Calu3 (cell line): ENCODE data around the gene DUSP10. TPM values are rescaled to one million over a fixed set of nuclear protein-coding genes. Genes with fewer than 3 reads are reported as not detected.

Experiments used
- BruUV-seq: library from RNA; stranded (reverse); fragments of 400-500 nt; replicated peaks from 2 replicates; lab custom pipeline; 2021; lab: Mats Ljungman, UMichigan
- CTCF ChIA-PET: fragments of 300-600 bp; sonication (Branson Sonifier 250); formaldehyde crosslinking; loops from one replicate; lab custom pipeline; 2022; ENCODE audit warnings: antibody characterized with exemption; lab: Charles Lee
- DNase-seq: peaks from one replicate; pipeline ENCODE4 v3.0.0; 2022
- H3K27ac Mint-ChIP-seq: one replicate; pipeline ENCODE4 v1.8.0; 2022; ENCODE audit warnings: mixed read lengths; ENCODE audit not compliant: unreplicated experiment
- H3K27me3 Mint-ChIP-seq: one replicate; pipeline ENCODE4 v1.8.0; 2022; ENCODE audit warnings: mixed read lengths; ENCODE audit not compliant: unreplicated experiment
- H3K36me3 Mint-ChIP-seq: one replicate; pipeline ENCODE4 v1.8.0; 2022; ENCODE audit warnings: mild to moderate bottlenecking, moderate library complexity, mixed read lengths; ENCODE audit not compliant: insufficient read depth, unreplicated experiment
- H3K4me1 Mint-ChIP-seq: one replicate; pipeline ENCODE4 v1.8.0; 2022; ENCODE audit warnings: mild to moderate bottlenecking, low read depth, mixed read lengths; ENCODE audit not compliant: unreplicated experiment
- H3K4me3 Mint-ChIP-seq: one replicate; pipeline ENCODE4 v1.8.0; 2022; ENCODE audit warnings: mild to moderate bottlenecking, low read depth, moderate library complexity, mixed read lengths; ENCODE audit not compliant: unreplicated experiment
- H3K9me3 Mint-ChIP-seq: one replicate; pipeline ENCODE4 v1.8.0; 2022; ENCODE audit warnings: low read depth, mixed read lengths; ENCODE audit not compliant: unreplicated experiment
- CTCF ChIP-seq: fragments of 200-600 bp; IDR thresholded peaks from one replicate; pipeline ENCODE4 v1.8.0; 2022; ENCODE audit warnings: antibody characterized with exemption; ENCODE audit not compliant: unreplicated experiment
- intact Hi-C: fragments of 100-400 bp; cut with micrococcal nuclease; formaldehyde crosslinking; loops from one replicate; pipeline ENCODE4 v1.10.0; 2022; ENCODE audit not compliant: unreplicated experiment
- total RNA-seq: library from RNA; stranded (reverse); gene quantifications from 2 replicates; pipeline ENCODE4 v1.2.3, GENCODE V29; 2022

Gene DUSP10
- total RNA-seq, 1 experiment from 2014 or later, result 55.1 TPM

DNA sequence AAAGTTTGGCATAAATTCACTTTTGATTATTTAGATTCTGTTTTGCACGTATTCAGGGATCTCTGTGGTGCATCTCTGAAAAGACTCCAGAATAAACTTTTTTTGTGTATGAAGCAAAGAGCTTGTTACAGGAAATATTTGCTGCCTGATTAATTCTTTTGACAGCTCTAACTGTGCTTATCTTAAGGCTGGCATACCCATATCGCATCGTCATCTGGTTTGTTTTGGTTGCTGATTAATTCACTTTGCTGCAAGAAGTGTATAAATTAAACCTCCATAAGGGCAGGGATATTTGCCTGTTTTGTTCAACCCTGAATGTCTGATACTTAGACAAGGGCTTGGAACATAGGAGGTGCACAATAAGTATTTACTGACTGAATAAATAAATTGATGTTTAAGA, 17.5 kb upstream of the DUSP10 start:
- CTCF ChIA-PET, result interaction anchor here (1.2 kb wide), 1 partner anchor 50 kb away, joined by 3 read pairs; no protein-coding TSS in a partner anchor
- peaks cover 9% of the 10 kb centered on the region for H3K9me3 Mint-ChIP-seq
- DNase-seq, result no peak
- H3K27ac Mint-ChIP-seq, result no peak overlapping the region
- H3K27me3 Mint-ChIP-seq, result no peaks in the 10 kb centered on the region
- H3K4me1 Mint-ChIP-seq, result peaks cover 49% of the 10 kb centered on the region
- no peaks in the 10 kb centered on the region for H3K36me3 Mint-ChIP-seq
- H3K4me3 Mint-ChIP-seq, result no peak overlapping the region
- no peak for TF ChIP-seq CTCF
- BruUV-seq, result no TSS peak
- intact Hi-C loops, result loop anchor here (5.0 kb wide), 1 partner anchor 128 kb away; no protein-coding TSS in a partner anchor

GRCh38 chr1:221758455-221758854, 16.6 kb upstream of the DUSP10 start:
- intact Hi-C loops, result loop anchor here (5.0 kb wide), 1 partner anchor 129 kb away; no protein-coding TSS in a partner anchor
- no peak overlapping the region for H3K27ac Mint-ChIP-seq
- H3K27me3 Mint-ChIP-seq, result no peaks in the 10 kb centered on the region
- H3K36me3 Mint-ChIP-seq, result no peaks in the 10 kb centered on the region
- peaks cover 9% of the 10 kb centered on the region for H3K9me3 Mint-ChIP-seq
- CTCF ChIA-PET, result no interaction called here
- TF ChIP-seq CTCF, result no peak
- peaks cover 52% of the 10 kb centered on the region for H3K4me1 Mint-ChIP-seq
- no peak overlapping the region for H3K4me3 Mint-ChIP-seq
- no TSS peak for BruUV-seq
- no peak for DNase-seq

DNA sequence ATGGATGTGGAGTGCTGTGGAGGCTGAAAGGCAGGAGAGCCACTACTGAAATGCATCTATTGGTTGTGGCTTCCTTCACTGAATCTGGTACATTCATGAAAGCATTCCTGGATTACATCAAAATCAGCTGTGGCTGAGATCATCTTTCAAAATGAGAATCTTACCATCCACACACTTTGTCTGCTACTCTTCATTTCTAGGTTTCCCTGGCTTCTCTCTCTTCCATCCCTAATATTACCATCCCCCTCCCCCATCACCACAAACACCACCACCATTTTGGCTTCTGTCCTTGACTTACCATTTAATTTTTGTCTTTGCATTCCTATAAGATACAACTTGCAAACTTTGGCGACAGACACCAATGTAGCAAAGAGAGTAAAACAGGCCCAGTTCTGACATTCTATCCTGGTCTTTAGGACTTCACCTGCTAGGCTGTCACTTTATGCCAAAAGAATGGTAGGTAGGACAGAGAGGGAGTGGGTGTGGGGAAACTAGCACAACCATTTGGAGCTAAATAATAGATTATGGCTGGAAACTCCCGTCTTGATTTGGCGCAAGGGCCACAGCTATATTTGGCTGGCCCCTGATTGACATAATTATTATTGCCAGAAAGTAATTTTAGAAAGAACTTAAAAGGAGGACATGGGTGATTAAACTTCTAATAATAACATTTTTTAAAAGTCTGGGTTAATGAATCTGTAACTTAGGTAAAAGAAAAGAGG, 15.1 kb upstream of the DUSP10 start:
- no peak overlapping the region for H3K4me3 Mint-ChIP-seq
- no peaks in the 10 kb centered on the region for H3K36me3 Mint-ChIP-seq
- CTCF ChIA-PET, result no interaction called here
- H3K4me1 Mint-ChIP-seq, result peaks cover 52% of the 10 kb centered on the region
- TF ChIP-seq CTCF, result no peak
- H3K9me3 Mint-ChIP-seq, result peaks cover 9% of the 10 kb centered on the region
- no peak for DNase-seq
- H3K27me3 Mint-ChIP-seq, result no peaks in the 10 kb centered on the region
- no peak overlapping the region for H3K27ac Mint-ChIP-seq
- intact Hi-C loops, result loop anchor here (5.0 kb wide), 1 partner anchor 130 kb away; no protein-coding TSS in a partner anchor
- no TSS peak for BruUV-seq

GRCh38 chr1:221753828-221754188, 11.9 kb upstream of the DUSP10 start:
- intact Hi-C loops, result no loop called here
- DNase-seq, result no peak
- H3K27me3 Mint-ChIP-seq, result no peaks in the 10 kb centered on the region
- peaks cover 9% of the 10 kb centered on the region for H3K9me3 Mint-ChIP-seq
- CTCF ChIA-PET, result no interaction called here
- TF ChIP-seq CTCF, result no peak
- BruUV-seq, result no TSS peak
- H3K4me3 Mint-ChIP-seq, result no peak overlapping the region
- H3K4me1 Mint-ChIP-seq, result peaks cover 39% of the 10 kb centered on the region
- no peak overlapping the region for H3K27ac Mint-ChIP-seq
- H3K36me3 Mint-ChIP-seq, result no peaks in the 10 kb centered on the region
